Measurements from ENCODE around the gene DVL1. TPM values are rescaled to one million over a fixed set of nuclear protein-coding genes. Genes with fewer than 3 reads are reported as not detected.

The DVL1 gene
- polyA plus RNA-seq, 1 donor from 2014 or later: 100 TPM

GRCh38 chr1:1344655-1345361 is 4.4 kb downstream of the DVL1 start:
- no peaks in the 10 kb centered on the region for H3K9me2 ChIP-seq (ENCODE audit: insufficient read depth, low read length)
- H3F3A ChIP-seq (ENCODE audit: insufficient read depth, low read length, poor library complexity, severe bottlenecking): no peaks in the 10 kb centered on the region
- H3K4me3 ChIP-seq (ENCODE audit: low read length): no peak overlapping the region
- no peak for TF ChIP-seq CTCF (IDR thresholded peaks at IDR 0.05; ENCODE audit: poor library complexity, severe bottlenecking)
- TF ChIP-seq, protein P1, sequence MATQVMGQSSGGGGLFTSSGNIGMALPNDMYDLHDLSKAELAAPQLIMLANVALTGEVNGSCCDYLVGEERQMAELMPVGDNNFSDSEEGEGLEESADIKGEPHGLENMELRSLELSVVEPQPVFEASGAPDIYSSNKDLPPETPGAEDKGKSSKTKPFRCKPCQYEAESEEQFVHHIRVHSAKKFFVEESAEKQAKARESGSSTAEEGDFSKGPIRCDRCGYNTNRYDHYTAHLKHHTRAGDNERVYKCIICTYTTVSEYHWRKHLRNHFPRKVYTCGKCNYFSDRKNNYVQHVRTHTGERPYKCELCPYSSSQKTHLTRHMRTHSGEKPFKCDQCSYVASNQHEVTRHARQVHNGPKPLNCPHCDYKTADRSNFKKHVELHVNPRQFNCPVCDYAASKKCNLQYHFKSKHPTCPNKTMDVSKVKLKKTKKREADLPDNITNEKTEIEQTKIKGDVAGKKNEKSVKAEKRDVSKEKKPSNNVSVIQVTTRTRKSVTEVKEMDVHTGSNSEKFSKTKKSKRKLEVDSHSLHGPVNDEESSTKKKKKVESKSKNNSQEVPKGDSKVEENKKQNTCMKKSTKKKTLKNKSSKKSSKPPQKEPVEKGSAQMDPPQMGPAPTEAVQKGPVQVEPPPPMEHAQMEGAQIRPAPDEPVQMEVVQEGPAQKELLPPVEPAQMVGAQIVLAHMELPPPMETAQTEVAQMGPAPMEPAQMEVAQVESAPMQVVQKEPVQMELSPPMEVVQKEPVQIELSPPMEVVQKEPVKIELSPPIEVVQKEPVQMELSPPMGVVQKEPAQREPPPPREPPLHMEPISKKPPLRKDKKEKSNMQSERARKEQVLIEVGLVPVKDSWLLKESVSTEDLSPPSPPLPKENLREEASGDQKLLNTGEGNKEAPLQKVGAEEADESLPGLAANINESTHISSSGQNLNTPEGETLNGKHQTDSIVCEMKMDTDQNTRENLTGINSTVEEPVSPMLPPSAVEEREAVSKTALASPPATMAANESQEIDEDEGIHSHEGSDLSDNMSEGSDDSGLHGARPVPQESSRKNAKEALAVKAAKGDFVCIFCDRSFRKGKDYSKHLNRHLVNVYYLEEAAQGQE (IDR thresholded peaks at IDR 0.05; ENCODE audit: borderline replicate concordance): no peak
- no peak overlapping the region for H3K9ac ChIP-seq (ENCODE audit: low read length)
- no peak overlapping the region for H3K27ac ChIP-seq (ENCODE audit: low read length)
- H3K79me2 ChIP-seq (replicated peaks; ENCODE audit: insufficient read depth, low read length): peaks cover 12% of the 10 kb centered on the region
- no peaks in the 10 kb centered on the region for H3K9me3 ChIP-seq (ENCODE audit: low read length)
- no peak overlapping the region for H2AFZ ChIP-seq (ENCODE audit: low read depth, low read length)
- H3K36me3 ChIP-seq (ENCODE audit: insufficient read depth, low read length): no peaks in the 10 kb centered on the region
- no peak overlapping the region for H3K4me2 ChIP-seq (ENCODE audit: low read length)
- H3K27me3 ChIP-seq (ENCODE audit: insufficient read depth, low read depth, low read length): no peaks in the 10 kb centered on the region
- peaks cover 13% of the 10 kb centered on the region for H4K20me1 ChIP-seq (ENCODE audit: insufficient read depth)

- Histone ChIP-seq H3K36me3 (ENCODE audit: insufficient read depth, low read length) (no peaks in the 10 kb centered on the region), H3K27me3 (ENCODE audit: insufficient read depth, low read depth, low read length) (no peaks in the 10 kb centered on the region), H3K4me2 (ENCODE audit: low read length) (no peak overlapping the region), H3K9me2 (ENCODE audit: insufficient read depth, low read length) (no peaks in the 10 kb centered on the region), H3F3A (ENCODE audit: insufficient read depth, low read length, poor library complexity, severe bottlenecking) (no peaks in the 10 kb centered on the region), H3K9ac (ENCODE audit: low read length) (no peak overlapping the region), H3K4me3 (ENCODE audit: low read length) (no peak overlapping the region), H3K79me2 (replicated peaks; ENCODE audit: insufficient read depth, low read length) (peaks cover 12% of the 10 kb centered on the region), H4K20me1 (ENCODE audit: insufficient read depth) (peaks cover 13% of the 10 kb centered on the region), H3K27ac (ENCODE audit: low read length) (no peak overlapping the region), H3K9me3 (ENCODE audit: low read length) (no peaks in the 10 kb centered on the region), H2AFZ (ENCODE audit: low read depth, low read length) (no peak overlapping the region)
- TF ChIP-seq CTCF (IDR thresholded peaks at IDR 0.05; ENCODE audit: poor library complexity, severe bottlenecking) (no peak), SMC3 (conservative IDR thresholded peaks at IDR 0.05; ENCODE audit: poor library complexity) (no peak), EP300 (conservative IDR thresholded peaks at IDR 0.05; ENCODE audit: poor library complexity, severe bottlenecking) (no peak), POLR2AphosphoS5 (IDR thresholded peaks at IDR 0.05) (no peak), EZH2 (IDR thresholded peaks at IDR 0.05; ENCODE audit: borderline replicate concordance, insufficient read depth, low read length, poor library complexity, severe bottlenecking) (no peak), TAF1 (IDR thresholded peaks at IDR 0.05; ENCODE audit: low read depth) (no peak), MXI1 (conservative IDR thresholded peaks at IDR 0.05; ENCODE audit: poor library complexity, severe bottlenecking) (no peak), RAD21 (conservative IDR thresholded peaks at IDR 0.05) (no peak)
- TF ChIP-seq, protein P1 (IDR thresholded peaks at IDR 0.05; ENCODE audit: borderline replicate concordance): no peak
Observed at GRCh38 chr1:1343811-1344421, 5.3 kb downstream of the DVL1 start.
